ENCODE results near the gene SIX1. TPM values are rescaled to one million over a fixed set of nuclear protein-coding genes. Genes with fewer than 3 reads are reported as not detected.

The SIX1 gene
- total RNA-seq, 1 donor from 2014 or later = not detected

- H3K9me3 ChIP-seq (replicated peaks) = peaks cover 4% of the 10 kb centered on the region
- no peak for DNase-seq
- TF ChIP-seq, protein P1, sequence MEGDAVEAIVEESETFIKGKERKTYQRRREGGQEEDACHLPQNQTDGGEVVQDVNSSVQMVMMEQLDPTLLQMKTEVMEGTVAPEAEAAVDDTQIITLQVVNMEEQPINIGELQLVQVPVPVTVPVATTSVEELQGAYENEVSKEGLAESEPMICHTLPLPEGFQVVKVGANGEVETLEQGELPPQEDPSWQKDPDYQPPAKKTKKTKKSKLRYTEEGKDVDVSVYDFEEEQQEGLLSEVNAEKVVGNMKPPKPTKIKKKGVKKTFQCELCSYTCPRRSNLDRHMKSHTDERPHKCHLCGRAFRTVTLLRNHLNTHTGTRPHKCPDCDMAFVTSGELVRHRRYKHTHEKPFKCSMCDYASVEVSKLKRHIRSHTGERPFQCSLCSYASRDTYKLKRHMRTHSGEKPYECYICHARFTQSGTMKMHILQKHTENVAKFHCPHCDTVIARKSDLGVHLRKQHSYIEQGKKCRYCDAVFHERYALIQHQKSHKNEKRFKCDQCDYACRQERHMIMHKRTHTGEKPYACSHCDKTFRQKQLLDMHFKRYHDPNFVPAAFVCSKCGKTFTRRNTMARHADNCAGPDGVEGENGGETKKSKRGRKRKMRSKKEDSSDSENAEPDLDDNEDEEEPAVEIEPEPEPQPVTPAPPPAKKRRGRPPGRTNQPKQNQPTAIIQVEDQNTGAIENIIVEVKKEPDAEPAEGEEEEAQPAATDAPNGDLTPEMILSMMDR (IDR thresholded peaks at IDR 0.05; ENCODE audit: borderline replicate concordance) = no peak
- no peaks in the 10 kb centered on the region for H3K4me1 ChIP-seq
- no peak overlapping the region for H3K27ac ChIP-seq (replicated peaks)
- no peaks in the 10 kb centered on the region for H3K36me3 ChIP-seq
- intact Hi-C loops (cut with micrococcal nuclease) = no loop called here
- H3K4me3 ChIP-seq = no peak overlapping the region
- peaks cover 22% of the 10 kb centered on the region for H3K27me3 ChIP-seq (ENCODE audit: low read depth)
Observed at GRCh38 chr14:60668431-60669112, 19.3 kb upstream of the SIX1 start.

DNA sequence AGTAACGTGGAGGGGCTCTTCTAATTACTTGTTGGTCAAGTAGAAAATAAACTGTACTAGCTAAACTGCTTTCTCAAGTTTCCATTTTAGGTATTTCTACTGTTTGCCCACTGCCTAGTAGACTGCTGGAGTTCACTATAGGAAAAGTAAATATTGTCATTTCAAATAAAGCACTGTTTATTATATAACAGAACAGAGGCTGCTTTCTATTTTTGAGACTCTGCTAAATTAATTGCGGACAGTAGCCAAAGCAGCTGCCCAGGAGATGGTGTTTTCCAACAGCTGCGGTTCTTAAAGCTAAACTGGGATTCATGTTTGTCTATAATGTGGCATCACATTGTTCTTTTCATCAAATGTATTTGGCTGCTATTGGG, 15.9 kb upstream of the SIX1 start:
- H3K27me3 ChIP-seq (ENCODE audit: low read depth) = peaks cover 56% of the 10 kb centered on the region
- no peak overlapping the region for H3K27ac ChIP-seq (replicated peaks)
- intact Hi-C loops (cut with micrococcal nuclease) = no loop called here

GRCh38 chr14:60662982-60663381, 13.7 kb upstream of the SIX1 start:
- no peak for DNase-seq
- no peak overlapping the region for H3K4me3 ChIP-seq
- H3K27ac ChIP-seq (replicated peaks) = no peak overlapping the region
- intact Hi-C loops (cut with micrococcal nuclease) = no loop called here
- peaks cover under 1% of the 10 kb centered on the region for H3K4me1 ChIP-seq
- H3K9me3 ChIP-seq (replicated peaks) = no peaks in the 10 kb centered on the region
- no peaks in the 10 kb centered on the region for H3K36me3 ChIP-seq
- peaks cover 78% of the 10 kb centered on the region for H3K27me3 ChIP-seq (ENCODE audit: low read depth)
- TF ChIP-seq, protein P1 (IDR thresholded peaks at IDR 0.05; ENCODE audit: borderline replicate concordance) = no peak

More for the DNA sequence above, 15.9 kb upstream of the SIX1 start:
- Histone ChIP-seq H3K4me3 (no peak overlapping the region), H3K4me1 (no peaks in the 10 kb centered on the region), H3K36me3 (no peaks in the 10 kb centered on the region), H3K9me3 (replicated peaks) (peaks cover 4% of the 10 kb centered on the region)
- DNase-seq = no peak
- TF ChIP-seq, protein P1 (IDR thresholded peaks at IDR 0.05; ENCODE audit: borderline replicate concordance) = no peak

DNA sequence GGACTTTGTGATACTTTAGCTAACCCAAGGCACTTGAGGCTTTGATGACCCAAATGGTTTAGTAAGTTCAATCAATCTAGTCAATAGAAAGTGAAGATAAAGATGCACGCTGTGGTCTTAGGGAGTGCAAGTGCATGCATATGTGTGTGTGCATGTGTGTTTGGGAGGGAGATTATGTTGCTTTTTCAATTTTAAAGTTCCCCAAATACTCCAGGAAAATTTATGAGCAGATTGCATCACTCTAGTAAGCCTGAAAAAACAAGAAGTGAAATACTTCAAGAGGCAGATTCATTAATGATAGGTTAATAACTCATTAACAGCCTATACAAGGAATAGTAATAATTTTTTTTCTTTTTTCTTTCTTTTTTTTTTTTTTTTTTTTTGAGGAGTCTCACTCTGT, 12.4 kb upstream of the SIX1 start:
- DNase-seq = no peak
- Histone ChIP-seq H3K9me3 (replicated peaks) (no peaks in the 10 kb centered on the region), H3K36me3 (no peaks in the 10 kb centered on the region), H3K4me1 (peaks cover 14% of the 10 kb centered on the region), H3K27me3 (ENCODE audit: low read depth) (peaks cover 91% of the 10 kb centered on the region), H3K4me3 (no peak overlapping the region), H3K27ac (replicated peaks) (no peak overlapping the region)
- TF ChIP-seq, protein P1 (IDR thresholded peaks at IDR 0.05; ENCODE audit: borderline replicate concordance) = no peak
- intact Hi-C loops (cut with micrococcal nuclease) = no loop called here

GRCh38 chr14:60658909-60659585, 9.8 kb upstream of the SIX1 start:
- peaks cover 100% of the 10 kb centered on the region for H3K27me3 ChIP-seq (ENCODE audit: low read depth)
- H3K27ac ChIP-seq (replicated peaks) = no peak overlapping the region
- intact Hi-C loops (cut with micrococcal nuclease) = no loop called here
- no peak overlapping the region for H3K4me3 ChIP-seq
- peaks cover 30% of the 10 kb centered on the region for H3K4me1 ChIP-seq
- TF ChIP-seq, protein P1 (IDR thresholded peaks at IDR 0.05; ENCODE audit: borderline replicate concordance) = no peak
- no peaks in the 10 kb centered on the region for H3K36me3 ChIP-seq
- H3K9me3 ChIP-seq (replicated peaks) = no peaks in the 10 kb centered on the region
- no peak for DNase-seq

All from left ventricle myocardium inferior (tissue), 1 donor.